GM12878 (cell line): Measurements from ENCODE around the gene SMO. TPM values are rescaled to one million over a fixed set of nuclear protein-coding genes. Genes with fewer than 3 reads are reported as not detected.

Experiments used
- ATAC-seq: fragments of 200-7000 bp; cut with Tn5 transposase; 3 replicates; pipeline ENCODE4 v1.9.1; 2020; ENCODE audit warnings: mild to moderate bottlenecking, moderate library complexity
- BruUV-seq: library from RNA; stranded (reverse); fragments of 400-500 nt; replicated peaks from 2 replicates; lab custom pipeline; 2021; lab: Mats Ljungman, UMichigan
- CTCF ChIA-PET: fragments of 300-600 bp; sonication (Branson Sonifier 250); formaldehyde crosslinking; extraction: SDS; loops from one replicate; lab custom pipeline; 2021; ENCODE audit warnings: inconsistent platforms; lab: Yijun Ruan, JAX
- POLR2A ChIA-PET: fragments of 350-600 bp; formaldehyde crosslinking; extraction: SDS; loops from one replicate; lab custom pipeline; 2021; ENCODE audit warnings: inconsistent platforms; lab: Charles Lee
- RAD21 ChIA-PET: fragments of 300-600 bp; sonication (Branson Sonifier 250); formaldehyde crosslinking; loops from one replicate; lab custom pipeline; 2023; ENCODE audit warnings: antibody characterized with exemption; ENCODE audit not compliant: unreplicated experiment; lab: Charles Lee
- SMC1A ChIA-PET: fragments of 300-600 bp; sonication (Branson Sonifier 250); formaldehyde crosslinking; loops from one replicate; lab custom pipeline; 2023; ENCODE audit not compliant: unreplicated experiment, uncharacterized antibody; lab: Charles Lee
- DNase-seq: peaks from one replicate; pipeline ENCODE4 v3.0.0-alpha.2; 2011; ENCODE audit warnings: low read depth, low spot score
- FAIRE-seq: peaks from 3 replicates; lab custom pipeline; 2011; peaks lifted over from hg19 to GRCh38; lab: Jason Lieb, UNC
- H2AFZ ChIP-seq: 2 replicates; pipeline ENCODE4 v1.6.0; 2011; ENCODE audit warnings: low read depth, low read length, control low read depth; ENCODE audit not compliant: control insufficient read depth
- H3K27ac ChIP-seq: 2 replicates; pipeline ENCODE4 v1.5.1; 2011; ENCODE audit warnings: control low read depth; ENCODE audit not compliant: control insufficient read depth, insufficient read depth
- H3K27me3 ChIP-seq, 2 experiments: replicated peaks in 1 of 2; 2 replicates each; pipeline versions ENCODE4 v1.6.0 to v1.6.1; 2011; ENCODE audit warnings: low read length in 1 of 2; ENCODE audit not compliant: control insufficient read depth in 2 of 2, insufficient read depth in 2 of 2
- H3K36me3 ChIP-seq, 2 experiments: 2 replicates each; pipeline ENCODE4 v1.5.1; 2011; ENCODE audit warnings: low read length in 1 of 2; ENCODE audit not compliant: control insufficient read depth in 2 of 2, insufficient read depth in 2 of 2
- H3K4me1 ChIP-seq: 2 replicates; pipeline ENCODE4 v1.6.1; 2011; ENCODE audit warnings: mild to moderate bottlenecking, low read length, moderate library complexity, mixed read lengths; ENCODE audit not compliant: control insufficient read depth, insufficient read depth
- H3K4me2 ChIP-seq: 2 replicates; pipeline ENCODE4 v1.6.0; 2011; ENCODE audit warnings: control low read depth; ENCODE audit not compliant: control insufficient read depth, insufficient read depth
- H3K4me3 ChIP-seq: fragments of 200-600 bp; sonication (generic); 2 replicates; pipeline ENCODE4 v1.5.1; 2016
- H3K79me2 ChIP-seq: 2 replicates; pipeline ENCODE4 v1.6.0; 2011; ENCODE audit warnings: low read length; ENCODE audit not compliant: control insufficient read depth, insufficient read depth
- H3K9ac ChIP-seq: 2 replicates; pipeline ENCODE4 v1.8.0; 2011; ENCODE audit warnings: low read length, control low read depth, mixed read lengths; ENCODE audit not compliant: control insufficient read depth, insufficient read depth
- H3K9me3 ChIP-seq: replicated peaks from 3 replicates; pipeline ENCODE4 v1.5.1; 2011; ENCODE audit warnings: mild to moderate bottlenecking, low read length; ENCODE audit not compliant: control insufficient read depth, insufficient read depth
- H4K20me1 ChIP-seq: 2 replicates; pipeline ENCODE4 v1.6.0; 2011; ENCODE audit not compliant: control insufficient read depth, insufficient read depth
- BMI1 ChIP-seq: fragments of 450-650 bp; IDR thresholded peaks from 2 replicates; pipeline ENCODE4 v1.6.1; 2016; ENCODE audit warnings: mild to moderate bottlenecking, moderate library complexity, borderline replicate concordance
- CBX3 ChIP-seq: fragments of 200-600 bp; sonication (generic); IDR thresholded peaks from 2 replicates; pipeline ENCODE4 v1.6.1; 2016; ENCODE audit warnings: low read depth, borderline replicate concordance
- CHD1 ChIP-seq: IDR thresholded peaks from 2 replicates; pipeline ENCODE4 v1.6.1; 2012; ENCODE audit warnings: low read depth, low read length, improper control_type of control experiment
- IRF4 ChIP-seq: IDR thresholded peaks from 2 replicates; pipeline ENCODE4 v1.6.1; 2011; ENCODE audit warnings: low read depth, low read length
- JUND ChIP-seq: IDR thresholded peaks from 2 replicates; pipeline ENCODE4 v1.6.1; 2012; ENCODE audit warnings: low read depth, mild to moderate bottlenecking, low read length, improper control_type of control experiment, moderate library complexity
- NR2C1 ChIP-seq: fragments of 450-650 bp; IDR thresholded peaks from 2 replicates; pipeline ENCODE4 v1.6.1; 2017; ENCODE audit warnings: antibody characterized with exemption, mild to moderate bottlenecking, moderate library complexity
- SMC3 ChIP-seq: IDR thresholded peaks from 2 replicates; pipeline ENCODE4 v1.6.1; 2011; ENCODE audit warnings: low read length, improper control_type of control experiment, borderline replicate concordance
- STAT1 ChIP-seq: fragments of 450-650 bp; conservative IDR thresholded peaks from 2 replicates; pipeline ENCODE4 v1.6.1; 2014; ENCODE audit warnings: antibody characterized with exemption, mild to moderate bottlenecking
- TCF3 ChIP-seq: IDR thresholded peaks from 2 replicates; pipeline ENCODE4 v1.6.1; 2012; ENCODE audit warnings: low read depth, mild to moderate bottlenecking, low read length, borderline replicate concordance; ENCODE audit not compliant: insufficient read depth
- ZNF384 ChIP-seq: IDR thresholded peaks from 2 replicates; pipeline ENCODE4 v1.6.1; 2012; ENCODE audit warnings: low read depth, mild to moderate bottlenecking, low read length, improper control_type of control experiment, borderline replicate concordance
- WGBS: methylation state at CpG from one replicate; pipeline ENCODE4 v1.1.6; 2016; ENCODE audit warnings: low lambda C conversion rate; ENCODE audit not compliant: insufficient replicate concordance, insufficient coverage; ENCODE audit errors: missing lambda C conversion rate; 5-methylcytosine and 5-hydroxymethylcytosine counted together
- in situ Hi-C: fragments of 300-500 bp; cut with MboI; formaldehyde crosslinking; loops from 9 replicates; pipeline ENCODE4 v1.14.3; 2018; ENCODE audit warnings: mixed read lengths
- intact Hi-C: fragments of 100-400 bp; cut with micrococcal nuclease; formaldehyde crosslinking; loops from one replicate; pipeline ENCODE4 v1.14.2; 2022; ENCODE audit not compliant: unreplicated experiment
- polyA plus RNA-seq, 11 experiments: library from polyadenylated mRNA; depleted of rRNA in 4 of 11; unstranded in 6 of 11; stranded (reverse) in 5 of 11; fragments of >200 nt; fragmentation: Nextera tagmentation in 4 of 11; fragmentation: Illumina TruSeq in 1 of 11; extraction: Ambion mirVana in 4 of 11; extraction: Trizol in 1 of 11; gene quantifications; 1 replicate in 1 of 11; 2 replicates in 10 of 11; pipeline versions ENCODE4 v1.2.1 to v1.2.3, GENCODE V29; 2011 to 2016; ENCODE audit warnings: inconsistent platforms in 2 of 11, missing spikeins in 2 of 11, low read depth in 1 of 11
- total RNA-seq, 4 experiments: library from RNA; depleted of rRNA in 3 of 4; stranded (reverse); fragments of >200 nt in 3 of 4; fragmentation: Illumina TruSeq in 1 of 4; extraction: Trizol in 1 of 4; gene quantifications; 2 replicates each; pipeline versions ENCODE4 v1.2.1 to v1.2.3, GENCODE V29; 2013 to 2021

Gene SMO
- total and polyA plus RNA-seq, 10 of the 15 experiments (the other 5 are each of a cell fraction or from before 2014, with no cell fraction given) = 0.40 to 11.2 (median 2.6) TPM

- POLR2A ChIA-PET = interaction anchor here (0.6 kb wide), 1 partner anchor 1168 kb away, joined by 3 read pairs; no protein-coding TSS in a partner anchor
- ATAC-seq (no peak; the same call in 2 of the 3 replicates), DNase-seq (no peak), FAIRE-seq (no peak)
- no peak for TF ChIP-seq IRF4
- TF ChIP-seq CHD1 = no peak
- no peak for TF ChIP-seq TCF3
- no peak for TF ChIP-seq NR2C1
- no peak for TF ChIP-seq ZNF384
- no peak for TF ChIP-seq CBX3
- TF ChIP-seq JUND = no peak
- no peak for TF ChIP-seq SMC3
- TF ChIP-seq STAT1 = no peak
- no peak for TF ChIP-seq BMI1
- Histone ChIP-seq H3K4me3 (no peak overlapping the region), H3K79me2 (no peaks in the 10 kb centered on the region), H3K9ac (no peak overlapping the region), H4K20me1 (no peaks in the 10 kb centered on the region), H3K27ac (no peak overlapping the region), H3K27me3 (no peaks in the 10 kb centered on the region), H3K36me3 (no peaks in the 10 kb centered on the region), H3K4me1 (no peaks in the 10 kb centered on the region), H3K9me3 (no peaks in the 10 kb centered on the region), H2AFZ (no peak overlapping the region), H3K4me2 (no peak overlapping the region)
- BruUV-seq = no TSS peak
- intact Hi-C loops = no loop called here
- 81% methylated on average over 14 of the region's 14 CpGs for WGBS
- RAD21 ChIA-PET = interaction anchor here (1.1 to 1.2 kb wide), 2 partner anchors 39 to 57 kb away, joined by 3 read pairs; no protein-coding TSS in a partner anchor
- CTCF ChIA-PET = interaction anchor here (1.5 to 2.3 kb wide), 2 partner anchors 15 to 40 kb away, joined by 6 to 7 read pairs; no protein-coding TSS in a partner anchor
- in situ Hi-C loops = no loop called here
- SMC1A ChIA-PET = interaction anchor here (0.8 to 1.3 kb wide), 5 partner anchors 10 to 95 kb away, joined by 3 read pairs; no protein-coding TSS in a partner anchor
Observed at GRCh38 chr7:129203050-129203741, 14.8 kb downstream of the SMO start.
